IMR-90 (cell line): ENCODE results near the gene PTPRQ. TPM values are rescaled to one million over a fixed set of nuclear protein-coding genes. Genes with fewer than 3 reads are reported as not detected.

ENCODE experiments used
- ATAC-seq: fragments of 200-7000 bp; cut with Tn5 transposase; 2 replicates; pipeline ENCODE4 v1.9.1; 2020; ENCODE audit warnings: low read depth, mild to moderate bottlenecking, moderate library complexity
- BruUV-seq: library from RNA; stranded (reverse); fragments of 400-500 nt; replicated peaks from 2 replicates; lab custom pipeline; 2021; lab: Mats Ljungman, UMichigan
- CTCF ChIA-PET: fragments of 300-600 bp; formaldehyde crosslinking; extraction: SDS; loops from one replicate; lab custom pipeline; 2021; ENCODE audit warnings: antibody characterized with exemption; lab: Yijun Ruan, JAX
- POLR2A ChIA-PET: fragments of 300-600 bp; sonication (Branson Sonifier 250); formaldehyde crosslinking; loops from one replicate; lab custom pipeline; 2022; ENCODE audit warnings: antibody characterized with exemption; ENCODE audit not compliant: unreplicated experiment; lab: Charles Lee
- DNase-seq: peaks from one replicate; pipeline ENCODE4 v3.0.0; 2013
- H2AFZ ChIP-seq: replicated peaks from 2 replicates; pipeline ENCODE3; 2013; ENCODE audit warnings: low read length, mild to moderate bottlenecking; ENCODE audit not compliant: poor library complexity
- H2AK5ac ChIP-seq: 2 replicates; pipeline ENCODE4 v1.6.1; 2013; ENCODE audit warnings: low read depth, low read length, inconsistent platforms
- H2AK9ac ChIP-seq: replicated peaks from 2 replicates; pipeline ENCODE3; 2013; ENCODE audit warnings: mild to moderate bottlenecking, low read depth, low read length, moderate library complexity; ENCODE audit not compliant: poor library complexity
- H2BK120ac ChIP-seq: 2 replicates; pipeline ENCODE4 v1.6.1; 2013; ENCODE audit warnings: low read depth, low read length, inconsistent platforms
- H2BK15ac ChIP-seq: 3 replicates; pipeline ENCODE4 v1.6.1; 2013; ENCODE audit warnings: low read depth, low read length, inconsistent platforms
- H2BK20ac ChIP-seq: 2 replicates; pipeline ENCODE4 v1.6.1; 2013; ENCODE audit warnings: low read depth, mild to moderate bottlenecking, inconsistent platforms, low read length, moderate library complexity
- H2BK5ac ChIP-seq: 2 replicates; pipeline ENCODE4 v1.6.1; 2013; ENCODE audit warnings: mild to moderate bottlenecking, low read depth, low read length, inconsistent platforms; ENCODE audit not compliant: poor library complexity, severe bottlenecking
- H3K14ac ChIP-seq: replicated peaks from 2 replicates; pipeline ENCODE4 v1.6.1; 2013; ENCODE audit warnings: low read depth, low read length, inconsistent platforms
- H3K18ac ChIP-seq: 2 replicates; pipeline ENCODE4 v1.6.1; 2013; ENCODE audit warnings: low read depth, low read length, control low read depth
- H3K23ac ChIP-seq: 2 replicates; pipeline ENCODE4 v1.6.1; 2013; ENCODE audit warnings: low read depth, low read length, inconsistent platforms
- H3K27ac ChIP-seq: 2 replicates; pipeline ENCODE4 v1.5.1; 2013; ENCODE audit warnings: mild to moderate bottlenecking, control low read depth, low read length; ENCODE audit not compliant: insufficient read depth
- H3K27me3 ChIP-seq: 2 replicates; pipeline ENCODE4 v1.6.1; 2013; ENCODE audit warnings: low read length; ENCODE audit not compliant: control insufficient read depth, insufficient read depth
- H3K36me3 ChIP-seq: 2 replicates; pipeline ENCODE4 v1.6.1; 2013; ENCODE audit warnings: low read length, mixed read lengths; ENCODE audit not compliant: control insufficient read depth, insufficient read depth
- H3K4ac ChIP-seq: 2 replicates; pipeline ENCODE4 v1.6.1; 2013; ENCODE audit warnings: low read depth, low read length, inconsistent platforms
- H3K4me1 ChIP-seq: 2 replicates; pipeline ENCODE4 v1.6.1; 2013; ENCODE audit warnings: low read length, mixed read lengths; ENCODE audit not compliant: control insufficient read depth, insufficient read depth
- H3K4me2 ChIP-seq: 2 replicates; pipeline ENCODE4 v1.6.1; 2013; ENCODE audit warnings: low read depth, mild to moderate bottlenecking, control low read depth, low read length, moderate library complexity
- H3K4me3 ChIP-seq: 2 replicates; pipeline ENCODE4 v1.5.1; 2013; ENCODE audit warnings: low read depth, mild to moderate bottlenecking, control low read depth, low read length, moderate library complexity; ENCODE audit not compliant: insufficient read depth
- H3K56ac ChIP-seq: 2 replicates; pipeline ENCODE4 v1.6.1; 2013; ENCODE audit warnings: low read length, inconsistent platforms; ENCODE audit not compliant: insufficient read depth; ENCODE audit errors: extremely low read depth
- H3K79me1 ChIP-seq, 2 experiments: 2 replicates each; pipeline ENCODE4 v1.6.1; 2013; ENCODE audit warnings: low read length in 2 of 2, inconsistent platforms in 1 of 2, low read depth in 1 of 2
- H3K9ac ChIP-seq: 2 replicates; pipeline ENCODE4 v1.6.1; 2013; ENCODE audit warnings: low read depth, low read length, control low read depth
- H3K9me1 ChIP-seq: 2 replicates; pipeline ENCODE4 v1.6.1; 2013; ENCODE audit warnings: low read length, inconsistent platforms; ENCODE audit not compliant: insufficient read depth
- H3K9me3 ChIP-seq: 2 replicates; pipeline ENCODE4 v1.6.1; 2013; ENCODE audit warnings: low read length; ENCODE audit not compliant: control insufficient read depth, insufficient read depth
- H4K20me1 ChIP-seq: 2 replicates; pipeline ENCODE4 v1.6.1; 2013; ENCODE audit warnings: low read length, inconsistent platforms; ENCODE audit not compliant: insufficient read depth
- H4K5ac ChIP-seq: 2 replicates; pipeline ENCODE4 v1.6.1; 2013; ENCODE audit warnings: mild to moderate bottlenecking, low read depth, low read length, control low read depth
- H4K8ac ChIP-seq, 2 experiments: 2 replicates each; pipeline ENCODE4 v1.6.1; 2013; ENCODE audit warnings: low read depth in 2 of 2, low read length in 2 of 2, control low read depth in 1 of 2, inconsistent platforms in 1 of 2
- H4K91ac ChIP-seq: 2 replicates; pipeline ENCODE4 v1.6.1; 2013; ENCODE audit warnings: low read depth, low read length, inconsistent platforms; ENCODE audit not compliant: insufficient read depth
- CEBPB ChIP-seq: IDR thresholded peaks from 2 replicates; pipeline ENCODE4 v1.6.1; 2012; ENCODE audit warnings: low read depth, low read length, improper control_type of control experiment
- FOS ChIP-seq: fragments of 150-350 bp; IDR thresholded peaks from 2 replicates; pipeline ENCODE4 v1.6.1; 2016; ENCODE audit warnings: low read depth, low read length
- RAD21 ChIP-seq: IDR thresholded peaks from 2 replicates; pipeline ENCODE4 v1.6.1; 2012; ENCODE audit warnings: low read length, improper control_type of control experiment
- RCOR1 ChIP-seq: IDR thresholded peaks from 2 replicates; pipeline ENCODE4 v1.6.1; 2012; ENCODE audit warnings: mild to moderate bottlenecking, low read length, improper control_type of control experiment; ENCODE audit not compliant: insufficient replicate concordance
- WGBS, 2 experiments: methylation state at CpG; one replicate each; pipeline versions ENCODE4 v1.1.5 to v1.1.7; 2013; ENCODE audit warnings: missing lambda C conversion rate in 2 of 2; ENCODE audit not compliant: insufficient read length in 1 of 2; ENCODE audit errors: extremely low coverage in 2 of 2; 5-methylcytosine and 5-hydroxymethylcytosine counted together
- dilution Hi-C: fragments of 300-500 bp; cut with HindIII; formaldehyde crosslinking; loops from one replicate; pipeline ENCODE4 v1.14.3; 2018; ENCODE audit warnings: low sequenced_read_pairs; ENCODE audit not compliant: unreplicated experiment
- in situ Hi-C: fragments of 300-500 bp; cut with MboI; formaldehyde crosslinking; loops from 3 replicates; pipeline ENCODE4 v1.14.3; 2019; ENCODE audit warnings: low sequenced_read_pairs, inconsistent platforms, mixed read lengths
- intact Hi-C: fragments of 100-400 bp; cut with micrococcal nuclease; formaldehyde crosslinking; loops from 2 replicates; pipeline ENCODE4 v1.10.0; 2022
- polyA plus RNA-seq, 3 experiments: library from polyadenylated mRNA; depleted of rRNA; stranded (reverse); fragments of >200 nt; gene quantifications; 2 replicates each; pipeline ENCODE4 v1.2.3, GENCODE V29; 2012; ENCODE audit warnings: low replicate concordance in 1 of 3
- total RNA-seq: library from RNA; depleted of rRNA; stranded (reverse); fragments of >200 nt; gene quantifications from 2 replicates; pipeline ENCODE4 v1.2.3, GENCODE V29; 2012

Gene PTPRQ
- total and polyA plus RNA-seq, 2 of the 4 experiments (the other 2 are of a cell fraction): 0.96 to 1.4 TPM

DNA sequence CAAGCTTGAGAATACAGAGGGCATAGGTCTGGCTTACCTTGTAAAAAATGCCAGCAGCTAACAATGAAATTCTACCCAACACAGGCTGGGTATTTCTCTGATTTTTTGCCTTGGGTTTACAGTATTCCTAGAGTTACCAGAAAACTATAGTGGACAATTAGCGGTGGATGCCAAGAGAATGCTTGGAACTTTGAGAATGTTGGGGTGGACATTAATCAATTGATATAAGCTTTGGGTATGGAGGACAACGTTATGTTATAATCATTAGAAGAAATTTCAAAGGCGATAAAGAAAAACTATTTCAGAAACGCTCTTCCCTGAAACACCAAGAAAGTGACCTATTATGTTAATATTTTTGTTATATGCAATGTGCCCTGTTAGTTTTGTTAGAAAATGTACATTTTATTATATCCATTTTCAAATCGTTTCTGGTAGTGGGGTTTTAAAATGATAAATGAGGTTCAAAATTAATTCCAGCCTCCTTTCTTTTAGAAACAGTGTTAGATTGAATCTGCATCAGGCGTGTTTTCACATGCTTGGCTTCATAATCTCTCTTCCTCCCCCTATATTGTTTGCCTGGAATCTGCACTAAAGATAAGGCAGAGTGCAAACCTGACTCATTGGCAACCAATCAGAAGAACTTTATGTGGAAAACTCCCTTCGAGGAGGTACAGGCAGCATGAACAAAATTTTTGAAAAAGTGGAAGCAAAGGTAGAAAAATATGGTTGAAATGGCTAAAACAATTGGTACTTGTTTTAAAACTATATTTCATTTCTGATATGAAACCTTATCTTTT lies 1.4 kb upstream of the PTPRQ start (continued):
- TF ChIP-seq RCOR1 (no peak), RAD21 (no peak)

DNA sequence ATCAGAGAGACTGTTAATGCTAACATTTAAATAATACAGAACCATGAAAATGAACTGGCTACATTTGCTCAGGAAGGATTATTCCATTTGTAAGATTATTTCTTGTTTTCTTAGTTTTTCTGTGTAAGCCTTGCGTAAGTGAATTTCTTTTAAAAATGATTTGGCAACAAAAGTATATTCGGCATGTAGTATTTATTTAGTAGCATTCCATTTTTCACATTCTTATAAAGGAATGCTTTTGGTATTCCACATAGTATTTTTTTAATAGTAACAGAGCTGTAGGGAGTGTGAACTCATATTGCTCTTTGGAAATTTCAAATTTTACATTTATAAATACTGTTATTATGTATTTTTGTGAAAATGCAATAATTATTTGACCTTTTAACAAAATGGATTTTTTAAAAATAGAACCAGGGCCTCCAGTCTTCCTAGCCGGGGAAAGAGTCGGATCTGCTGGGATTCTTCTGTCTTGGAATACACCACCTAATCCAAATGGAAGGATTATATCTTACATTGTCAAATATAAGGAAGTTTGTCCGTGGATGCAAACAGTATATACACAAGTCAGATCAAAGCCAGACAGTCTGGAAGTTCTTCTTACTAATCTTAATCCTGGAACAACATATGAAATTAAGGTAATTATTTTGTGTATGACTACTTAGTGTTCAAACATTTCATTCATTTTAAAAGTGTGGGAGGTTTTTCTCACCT lies 1.2 kb downstream of the PTPRQ start:
- no CpG with 5 or more reads among the region's 5 CpGs for WGBS, 2 experiments
- ATAC-seq: peak; percentile 87
- no peak overlapping the region for H2AFZ ChIP-seq

More for the DNA sequence above, 1.2 kb downstream of the PTPRQ start:
- intact Hi-C loops (no loop called here), in situ Hi-C loops (no loop called here), dilution Hi-C loops (no loop called here)
- H3K4me2 ChIP-seq: peak overlapping the region; percentile 57
- H3K36me3 ChIP-seq: no peaks in the 10 kb centered on the region
- peak overlapping the region; percentile 45; the same call in 1 of the 2 replicates for H3K4ac ChIP-seq
- peak; percentile 54 for DNase-seq
- H3K27ac ChIP-seq: peak overlapping the region; percentile 67; the same call in 1 of the 2 replicates
- H4K91ac ChIP-seq: peak overlapping the region; percentile 75
- peak overlapping the region; percentile 92; the same call in 1 of the 2 replicates for H2BK20ac ChIP-seq
- peak overlapping the region; percentile 88 for H2BK120ac ChIP-seq
- POLR2A ChIA-PET: no interaction called here
- H3K9me3 ChIP-seq: no peaks in the 10 kb centered on the region
- peak overlapping the region; percentile 49; the same call in 1 of the 2 replicates for H3K14ac ChIP-seq
- peak overlapping the region; percentile 58; the same call in 1 of the 2 replicates for H3K56ac ChIP-seq
- H3K9ac ChIP-seq: no peak overlapping the region
- H2BK15ac ChIP-seq: peak overlapping the region; percentile 88; the same call in 2 of the 3 replicates
- peak overlapping the region; percentile 62; the same call in 1 of the 2 replicates for H4K5ac ChIP-seq
- no TSS peak for BruUV-seq
- peak overlapping the region; percentile 65; the same call in 1 of the 2 replicates for H3K23ac ChIP-seq
- no peak overlapping the region for H3K4me3 ChIP-seq
- H3K27me3 ChIP-seq: no peaks in the 10 kb centered on the region
- peak overlapping the region; percentile 95; the same call in 1 of the 2 replicates for H3K18ac ChIP-seq
- TF ChIP-seq FOS (no peak), CEBPB (peak; percentile 70)
- H4K8ac ChIP-seq: peak overlapping the region in 1 of 2 experiments; percentile 91; a peak in 3 of 4 replicates
- no peaks in the 10 kb centered on the region for H3K9me1 ChIP-seq
- H2BK5ac ChIP-seq: peak overlapping the region; percentile 95
- CTCF ChIA-PET: no interaction called here
- H2AK9ac ChIP-seq: no peak overlapping the region
- H4K20me1 ChIP-seq: no peaks in the 10 kb centered on the region
- H2AK5ac ChIP-seq: 0 out of 2 replicates have a peak overlapping the region, but pooled peaks have one; percentile 66
- H3K4me1 ChIP-seq: peaks cover 4% of the 10 kb centered on the region
- no peaks in the 10 kb centered on the region for H3K79me1 ChIP-seq
